Endothelial cell of hepatic sinusoid (primary cell): ENCODE measurements around the gene DOCK3.
"Not testable (repeated sequence)": the region's sequence is repeated elsewhere in the genome, so short reads cannot be mapped to it uniquely, and the experiment has no call there.

Experiments
- in situ Hi-C: cut with HindIII; loops from 2 replicates; pipeline ENCODE4 v1.10.0; 2017; ENCODE audit warnings: low sequenced_read_pairs

DOCK3 gene

DNA sequence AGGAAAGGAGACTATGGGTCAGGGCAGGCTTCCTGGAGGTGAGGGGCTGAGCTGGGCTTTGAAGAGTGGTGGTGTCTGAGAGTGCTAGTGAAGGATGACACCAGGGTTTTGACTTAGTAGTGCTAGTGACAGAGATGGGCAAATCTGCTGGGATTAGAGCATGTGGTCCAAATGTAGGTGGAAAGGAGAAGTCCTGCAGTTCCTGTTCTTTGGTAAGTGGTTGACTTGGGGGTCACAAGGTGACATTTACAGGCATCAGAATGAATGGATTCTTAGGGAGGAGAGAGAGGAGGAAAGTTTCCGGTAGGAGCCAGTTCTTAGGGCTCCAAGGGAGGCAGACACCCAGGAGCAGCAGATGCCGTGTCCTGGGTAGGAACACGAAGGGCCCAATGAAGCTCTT lies 796 bp upstream of the DOCK3 start:
- in situ Hi-C loops: no loop called here

DNA sequence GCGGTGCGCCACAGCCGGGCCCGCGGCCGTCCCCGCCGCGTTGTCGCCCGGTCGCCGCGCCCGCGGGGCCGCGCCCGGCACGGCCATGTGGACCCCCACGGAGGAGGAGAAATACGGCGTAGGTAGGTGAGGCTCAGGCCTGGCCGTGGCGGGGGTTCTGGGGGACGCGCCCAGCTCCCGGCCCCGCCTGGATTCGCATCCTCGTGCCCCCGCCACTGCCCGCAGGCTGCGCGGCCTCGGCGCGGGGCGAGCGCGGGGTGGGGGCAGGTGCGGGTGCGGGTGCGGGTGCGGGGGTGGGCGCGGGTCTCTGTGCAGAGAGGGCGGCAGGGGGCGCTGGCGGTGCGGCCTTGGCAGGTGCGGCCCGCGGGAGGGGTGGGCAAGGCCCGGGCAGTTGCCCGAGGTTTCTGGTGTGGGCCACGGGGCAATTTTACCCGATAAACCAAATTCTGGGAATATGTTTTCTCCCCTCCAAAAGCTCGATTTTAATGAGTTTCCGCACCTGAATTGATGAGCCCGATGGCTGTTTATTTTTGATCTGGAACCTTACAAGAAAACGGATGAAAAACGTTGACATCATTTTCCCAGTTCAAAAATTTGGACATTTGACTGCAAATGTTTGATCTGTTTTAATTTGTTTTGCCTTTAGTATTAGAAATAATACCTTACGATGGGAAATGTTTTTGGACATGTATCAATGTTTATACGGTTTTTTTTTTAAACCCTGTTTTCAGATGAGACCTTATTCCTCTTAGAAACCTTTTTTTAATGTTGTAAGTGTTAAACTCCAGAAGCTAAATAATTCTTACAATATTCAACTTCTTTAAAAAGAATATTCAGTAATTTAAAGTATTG lies 678 bp downstream of the DOCK3 start:
- in situ Hi-C loops: no loop called here

DNA sequence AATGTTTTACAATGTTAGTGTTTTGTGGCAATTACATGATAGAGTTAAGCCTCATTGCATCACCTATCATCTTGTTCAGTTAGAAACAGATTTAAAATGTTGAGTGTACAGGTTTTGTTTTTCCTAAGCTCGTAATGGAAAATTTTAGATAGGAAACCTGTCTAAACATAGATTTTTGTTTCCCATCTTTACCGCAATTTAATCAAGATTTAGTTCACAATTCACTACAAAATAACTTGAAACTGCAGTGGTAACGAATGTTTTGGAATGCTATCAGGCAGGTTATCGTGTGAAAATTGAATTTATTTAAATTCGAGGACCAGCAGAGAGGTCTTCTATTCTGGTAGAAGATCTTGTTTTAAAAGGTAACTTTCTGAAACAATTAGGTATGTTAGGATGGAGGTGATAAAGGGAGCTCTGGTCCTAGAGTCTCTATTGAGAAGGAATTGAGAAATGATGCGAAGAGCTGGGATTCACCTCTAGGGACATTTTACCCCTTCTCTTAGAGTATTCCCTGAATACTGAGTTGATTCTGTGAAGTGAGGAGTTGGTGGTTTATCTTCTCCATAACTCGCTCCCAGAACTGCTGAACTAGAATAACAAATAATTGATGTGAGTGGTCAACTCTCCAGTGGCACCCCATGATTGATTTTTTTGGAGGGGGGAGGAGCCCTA lies 1.4 kb downstream of the DOCK3 start:
- in situ Hi-C loops: no loop called here

DNA sequence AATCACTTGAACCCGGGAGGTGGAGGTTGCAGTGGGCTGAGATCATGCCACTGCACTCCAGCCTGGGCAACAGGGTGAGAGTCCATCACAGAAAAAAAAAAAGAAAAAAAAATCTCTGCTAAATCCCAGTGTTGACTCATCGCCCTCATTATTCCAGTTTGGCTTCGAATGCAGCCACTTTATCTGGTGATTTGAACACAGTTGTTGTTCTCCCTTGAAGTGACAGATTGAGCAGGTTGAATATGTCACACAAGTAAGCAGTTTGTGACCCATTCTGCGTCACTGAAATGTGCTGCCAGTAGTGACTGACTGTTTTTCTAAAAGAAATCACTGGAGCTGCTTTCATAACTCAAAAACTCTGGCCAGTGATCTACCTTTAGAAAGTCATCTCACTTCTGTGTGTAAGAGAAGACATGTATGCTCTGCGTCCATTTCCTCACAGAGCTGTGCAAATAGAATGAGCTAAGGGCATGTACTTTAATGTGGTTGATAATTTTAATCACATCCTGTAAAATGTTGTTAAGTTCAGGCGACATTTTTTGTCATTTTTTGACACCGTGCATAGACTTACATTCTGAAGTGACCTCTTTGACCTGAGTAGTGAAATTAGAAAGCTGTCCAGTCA lies 12.5 kb downstream of the DOCK3 start:
- in situ Hi-C loops: no loop called here

DNA sequence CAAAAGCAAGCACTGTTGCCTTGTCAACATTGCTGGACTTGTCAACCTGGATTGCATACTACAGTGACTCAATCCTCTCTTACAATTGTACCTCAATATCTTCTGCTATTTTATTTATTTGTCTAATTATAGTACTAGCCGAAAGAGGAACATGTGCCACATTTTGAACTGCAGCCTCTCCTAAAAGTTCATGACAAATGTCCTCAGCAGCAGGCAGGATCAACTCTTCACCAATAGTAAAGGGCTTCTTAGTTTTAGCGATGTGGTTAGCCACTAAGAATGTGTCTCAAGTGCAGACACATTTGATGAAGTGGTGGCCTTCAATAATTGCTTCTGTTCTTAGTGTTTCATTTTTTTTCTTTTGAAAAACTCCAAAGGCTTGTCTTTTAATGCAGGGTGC lies 13.2 kb downstream of the DOCK3 start:
- in situ Hi-C loops: no loop called here

DNA sequence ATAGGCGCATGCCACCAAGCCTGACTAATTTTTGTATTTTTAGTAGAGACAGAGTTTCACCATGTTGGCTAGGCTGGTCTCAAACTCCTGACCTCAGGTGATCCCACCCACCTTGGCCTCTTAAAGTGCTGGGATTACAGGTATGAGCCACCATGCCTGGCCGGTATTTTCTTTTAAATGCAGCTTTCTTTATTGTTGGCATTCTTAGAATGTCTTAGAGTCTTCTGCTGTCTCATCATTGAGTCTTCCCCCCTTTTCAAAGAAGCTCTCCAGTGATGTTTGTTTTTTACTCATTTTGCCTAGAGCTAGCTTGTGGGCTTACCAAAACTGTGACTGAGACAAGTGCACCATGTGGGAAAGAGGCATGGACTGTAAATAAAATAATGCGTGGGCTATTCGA lies 13.9 kb downstream of the DOCK3 start:
- in situ Hi-C loops: not testable (repeated sequence)

DNA sequence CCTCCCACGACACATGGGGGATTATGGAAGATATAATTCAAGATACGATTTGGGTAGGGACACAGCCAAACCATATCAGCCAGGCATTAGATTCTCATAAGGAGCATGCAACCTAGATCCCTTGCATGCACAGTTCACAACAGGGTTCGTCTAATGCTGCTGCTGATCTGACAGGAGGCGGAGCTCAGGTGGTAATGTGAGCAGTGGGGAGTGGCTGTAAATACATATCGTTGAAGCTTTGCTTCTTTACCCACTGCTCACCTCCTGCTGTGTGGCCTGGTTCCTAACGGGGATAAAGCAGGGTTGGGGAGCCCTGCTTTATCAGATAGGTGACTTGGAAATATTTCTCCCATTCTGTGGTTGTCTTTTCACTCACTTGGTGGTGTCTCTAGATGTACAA lies 14.8 kb downstream of the DOCK3 start:
- in situ Hi-C loops: no loop called here

DNA sequence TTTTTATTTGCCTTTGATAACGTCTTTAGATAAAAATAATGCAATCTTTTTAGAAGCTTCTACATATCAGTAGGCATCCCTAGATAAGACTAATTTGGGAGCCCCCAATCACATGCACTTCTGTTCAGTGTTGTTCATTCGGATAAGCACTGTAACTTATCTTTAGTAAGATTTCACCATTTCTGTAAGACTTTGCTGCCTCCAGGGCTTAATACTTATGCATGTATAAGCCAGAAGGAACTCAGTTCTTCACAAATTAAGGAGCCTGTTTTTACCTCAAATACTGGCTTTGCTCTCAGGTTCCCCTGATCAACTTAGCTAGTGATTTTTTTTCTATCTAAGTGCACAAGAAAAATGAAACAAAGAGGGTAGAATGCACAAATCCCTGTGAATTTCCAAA lies 20.3 kb downstream of the DOCK3 start:
- in situ Hi-C loops: no loop called here

DNA sequence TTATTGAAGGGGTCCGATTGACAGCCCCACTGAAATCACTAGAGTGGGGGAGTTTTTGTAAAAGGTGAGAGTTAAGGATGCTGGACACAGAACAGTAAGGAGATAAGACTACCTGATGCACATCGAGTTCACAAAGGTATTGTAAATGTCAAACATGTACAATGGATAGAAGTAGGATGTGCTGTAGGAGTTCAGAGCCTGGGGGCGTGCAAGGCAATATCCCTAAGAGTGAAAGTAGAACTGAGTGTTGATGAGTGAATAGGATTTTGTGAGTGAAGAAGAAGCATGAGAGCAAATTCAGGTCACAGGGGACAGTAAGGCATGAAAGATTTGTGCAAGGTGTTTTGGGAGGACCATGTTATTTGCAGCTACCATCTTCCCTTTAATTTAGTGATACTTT lies 21.5 kb downstream of the DOCK3 start:
- in situ Hi-C loops: no loop called here

DNA sequence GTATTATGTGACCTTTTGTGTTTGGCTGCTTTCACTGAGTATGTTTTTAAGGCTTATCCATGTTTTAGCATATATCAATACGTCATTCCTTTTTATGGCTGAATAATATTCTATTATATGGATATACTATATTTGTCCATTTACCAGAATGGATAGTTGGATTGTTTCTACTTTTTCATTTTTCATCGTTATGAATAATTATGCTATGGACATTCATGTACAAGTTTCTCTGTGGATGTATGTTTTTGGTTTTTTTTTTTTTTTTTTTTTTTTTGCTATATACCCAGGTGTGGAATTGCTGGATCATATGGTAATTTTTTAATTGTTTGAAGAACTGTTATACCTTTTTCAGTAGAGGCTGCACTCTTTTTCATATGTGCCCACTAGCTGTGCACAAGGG lies 23.5 kb downstream of the DOCK3 start:
- in situ Hi-C loops: no loop called here

DNA sequence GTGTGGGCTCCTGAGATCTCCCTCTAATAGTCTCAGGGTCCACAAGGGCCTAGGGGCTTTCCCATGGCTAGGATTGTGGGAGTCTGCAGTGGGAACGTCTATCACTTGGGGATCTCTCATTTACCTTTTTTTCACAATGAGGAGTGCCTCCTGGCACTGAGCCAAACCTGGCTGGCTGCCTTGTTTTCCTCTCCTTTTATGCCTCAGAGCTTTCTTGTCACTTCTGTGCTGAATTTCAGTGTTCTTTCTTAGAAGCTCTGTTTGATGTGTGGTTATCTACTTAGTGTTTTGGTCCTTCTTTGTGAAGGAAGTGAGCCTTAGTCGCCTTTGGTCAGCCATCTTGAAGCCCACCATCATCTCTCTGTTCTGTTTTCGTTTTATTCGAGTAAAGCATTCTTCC lies 33.9 kb downstream of the DOCK3 start:
- in situ Hi-C loops: no loop called here

DNA sequence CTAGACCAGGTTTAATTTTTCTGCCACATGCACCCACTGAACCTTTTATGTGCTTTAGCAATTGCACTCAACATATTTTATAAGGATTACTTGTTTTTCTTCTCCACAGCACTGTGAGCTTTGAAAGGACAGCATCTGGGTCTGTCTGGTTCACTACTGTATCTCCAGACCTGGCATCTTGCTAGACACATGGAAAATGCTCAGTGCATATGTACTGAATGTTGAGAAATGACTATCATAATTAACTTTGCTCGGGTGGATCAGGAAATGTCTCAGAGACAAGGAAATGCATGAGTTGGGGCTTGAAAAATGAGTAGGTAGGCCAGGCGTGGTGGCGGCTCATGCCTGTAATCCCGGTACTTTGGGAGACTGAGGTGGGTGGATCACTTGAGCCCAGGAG lies 40.2 kb downstream of the DOCK3 start:
- in situ Hi-C loops: no loop called here

DNA sequence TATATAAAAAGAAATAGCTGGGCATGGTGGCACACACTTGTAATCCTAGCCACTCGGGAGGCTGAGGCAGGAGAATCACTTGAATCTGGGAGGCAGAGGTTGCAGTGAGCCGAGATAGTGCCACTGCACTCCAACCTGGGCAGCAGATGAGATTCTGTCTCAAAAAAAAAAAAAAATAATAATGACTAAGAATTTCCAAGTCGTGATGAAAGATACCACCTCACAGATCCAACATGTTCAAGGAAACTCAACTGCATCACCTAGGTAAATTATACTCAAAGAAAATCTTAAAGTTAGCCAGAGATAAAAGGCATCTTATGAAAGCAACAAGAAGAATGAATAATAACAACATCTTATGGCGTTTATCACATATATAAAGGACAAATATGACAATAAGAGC lies 50.1 kb downstream of the DOCK3 start:
- in situ Hi-C loops: no loop called here

DNA sequence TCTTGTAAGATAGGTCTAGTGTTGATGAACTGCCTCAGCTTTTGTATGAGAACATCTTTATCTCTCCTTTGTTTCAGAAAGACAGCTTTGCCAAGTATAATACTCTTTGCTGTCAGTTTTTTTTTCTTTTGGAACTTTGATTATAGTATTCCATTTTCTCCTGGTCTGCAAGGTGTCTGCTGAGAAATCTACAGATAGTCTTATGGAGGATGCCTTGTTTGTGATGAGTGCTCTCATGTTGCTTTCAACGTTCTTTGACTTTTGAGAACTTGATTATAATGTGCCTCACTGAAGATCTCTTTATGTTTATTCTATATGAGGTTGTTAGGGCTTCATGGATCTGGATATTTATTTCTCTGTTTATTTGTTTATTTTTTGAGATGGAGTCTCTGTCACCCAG lies 60.3 kb downstream of the DOCK3 start:
- in situ Hi-C loops: no loop called here

DNA sequence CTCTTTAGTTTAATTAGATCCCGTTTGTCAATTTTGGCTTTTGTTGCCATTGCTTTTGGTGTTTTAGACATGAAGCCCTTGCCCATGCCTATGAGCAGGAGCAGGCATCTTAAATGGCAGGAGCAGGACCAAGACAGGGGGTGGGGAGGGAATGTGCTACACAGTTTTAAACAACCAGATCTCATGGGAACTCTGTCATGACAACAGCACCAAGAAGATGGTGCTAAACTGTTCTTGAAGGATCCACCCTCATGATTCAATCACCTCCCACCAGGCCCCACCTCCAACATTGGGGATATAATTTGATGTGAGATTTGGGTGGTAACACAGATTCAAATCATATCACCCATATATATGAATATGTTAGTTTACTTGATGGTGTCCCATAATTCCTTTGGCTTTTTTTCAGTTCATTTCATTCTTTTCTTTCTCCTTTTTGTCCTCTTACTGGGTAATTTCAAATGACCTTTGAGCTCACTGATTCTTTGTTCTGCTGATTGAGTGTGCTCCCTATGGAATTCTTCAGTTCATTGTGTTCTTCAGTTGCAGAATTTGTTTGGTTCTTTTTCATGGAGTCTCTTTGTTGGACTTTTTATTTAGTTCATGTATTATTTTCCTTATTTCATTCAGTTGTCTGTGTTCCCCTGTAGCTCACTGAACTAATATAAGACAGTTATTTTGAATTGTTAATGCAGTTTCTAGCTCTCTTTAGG lies 62.6 kb downstream of the DOCK3 start:
- in situ Hi-C loops: no loop called here

DNA sequence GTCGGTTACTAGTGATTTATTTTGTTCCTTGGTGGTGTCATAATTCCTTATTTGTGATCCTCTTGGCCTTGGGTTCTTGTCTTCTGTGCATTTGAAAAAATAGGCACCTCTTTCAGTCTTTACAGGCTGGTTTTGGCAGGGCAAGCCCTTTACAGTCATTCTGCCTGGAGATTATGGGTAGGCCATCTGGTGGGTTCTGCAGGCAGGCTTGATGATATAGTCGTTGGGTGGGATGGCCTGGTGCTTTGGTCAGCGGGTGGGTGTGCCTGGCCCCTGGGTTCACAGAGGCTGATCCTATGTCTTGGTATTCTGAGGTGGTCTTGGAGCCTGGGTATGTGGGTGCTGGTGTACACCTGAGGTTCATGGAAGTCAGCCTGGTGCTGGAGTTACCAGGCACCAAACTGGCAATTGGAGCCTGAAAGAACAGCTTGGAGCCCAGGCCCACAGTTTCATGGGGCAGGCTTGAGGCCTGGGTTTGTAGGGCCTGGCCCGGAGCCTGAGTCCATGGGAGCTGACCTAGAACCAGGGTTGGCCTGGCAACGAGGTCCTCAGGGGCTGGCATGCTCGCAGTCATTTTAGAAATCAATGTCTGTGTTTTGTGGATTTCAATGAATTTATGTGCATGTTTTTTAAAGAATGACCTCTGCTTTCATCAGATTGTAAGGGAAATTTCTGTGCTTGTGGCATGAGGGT lies 63.3 kb downstream of the DOCK3 start:
- in situ Hi-C loops: no loop called here

DNA sequence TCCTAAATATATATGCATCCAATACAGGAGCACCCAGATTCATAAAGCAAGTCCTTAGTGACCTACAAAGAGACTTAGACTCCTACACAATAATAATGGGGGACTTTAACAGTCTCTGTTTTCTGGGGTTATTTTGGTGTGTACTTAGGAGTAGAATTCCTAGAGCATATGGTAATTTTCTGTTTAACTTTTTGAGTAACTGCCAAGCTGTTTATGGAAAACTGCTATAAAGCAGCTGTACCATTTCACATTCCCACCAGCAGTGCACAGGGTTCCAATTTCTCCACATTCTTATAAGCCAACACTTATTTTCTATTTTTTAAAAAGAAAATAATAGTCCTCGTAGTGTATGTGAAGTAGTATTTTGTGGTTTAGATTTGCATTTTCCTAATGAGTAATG lies 68.9 kb downstream of the DOCK3 start:
- in situ Hi-C loops: no loop called here

DNA sequence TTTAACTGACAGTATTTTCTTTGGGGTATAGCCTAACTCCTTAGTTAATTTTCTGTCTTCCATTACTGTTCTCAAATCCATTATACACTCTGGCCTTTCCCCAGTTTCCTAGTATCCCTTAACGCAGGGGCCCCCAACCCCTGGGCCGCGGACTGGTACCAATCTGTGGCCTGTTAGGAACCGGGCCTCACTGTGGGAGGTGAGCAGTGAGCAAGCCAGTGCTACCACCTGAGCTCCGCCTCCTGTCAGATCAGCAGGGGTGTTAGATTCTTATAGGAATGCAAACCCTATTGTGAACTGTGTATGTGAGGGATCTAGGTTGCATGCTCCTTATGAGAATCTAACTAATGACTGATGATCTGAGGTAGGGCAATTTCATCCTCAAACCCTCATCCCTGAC lies 75.1 kb downstream of the DOCK3 start:
- in situ Hi-C loops: no loop called here

DNA sequence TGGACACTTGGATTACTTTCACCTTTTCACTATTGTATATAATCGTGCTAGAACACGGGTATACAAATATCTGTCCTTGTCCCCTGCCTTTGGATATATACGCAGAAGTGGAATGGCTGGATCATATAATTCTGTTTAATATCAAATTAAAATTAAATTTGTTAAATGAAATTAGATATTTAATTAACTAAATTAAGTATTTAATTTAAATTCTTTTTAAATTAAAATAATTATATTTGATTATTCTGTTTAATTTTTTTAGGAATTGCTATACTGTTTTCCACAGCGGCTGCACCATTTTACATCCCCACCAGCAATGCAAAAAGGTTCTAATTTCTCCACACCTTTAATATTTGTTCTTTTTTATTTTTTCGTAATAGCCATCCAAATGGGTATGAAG lies 84.3 kb downstream of the DOCK3 start:
- in situ Hi-C loops: no loop called here

DNA sequence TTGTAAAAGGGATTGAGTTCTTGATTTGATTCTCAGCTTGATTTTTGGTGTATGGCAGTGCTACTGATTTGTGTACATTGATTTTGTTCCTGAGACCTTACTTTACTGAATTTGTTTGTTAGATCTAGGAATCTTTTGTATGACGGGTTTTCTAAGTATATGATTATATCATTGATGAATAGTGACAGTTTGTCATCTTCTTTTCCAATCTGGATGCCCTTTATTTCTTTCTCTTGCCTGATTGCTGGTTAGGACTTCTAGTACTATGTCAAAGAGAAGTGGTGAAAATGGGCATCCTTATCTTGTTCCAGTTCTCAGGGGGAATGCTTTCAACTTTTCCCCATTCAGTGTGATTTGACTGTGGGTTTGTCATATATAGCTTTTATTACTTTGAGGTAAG lies 103.0 kb downstream of the DOCK3 start:
- in situ Hi-C loops: no loop called here

DNA sequence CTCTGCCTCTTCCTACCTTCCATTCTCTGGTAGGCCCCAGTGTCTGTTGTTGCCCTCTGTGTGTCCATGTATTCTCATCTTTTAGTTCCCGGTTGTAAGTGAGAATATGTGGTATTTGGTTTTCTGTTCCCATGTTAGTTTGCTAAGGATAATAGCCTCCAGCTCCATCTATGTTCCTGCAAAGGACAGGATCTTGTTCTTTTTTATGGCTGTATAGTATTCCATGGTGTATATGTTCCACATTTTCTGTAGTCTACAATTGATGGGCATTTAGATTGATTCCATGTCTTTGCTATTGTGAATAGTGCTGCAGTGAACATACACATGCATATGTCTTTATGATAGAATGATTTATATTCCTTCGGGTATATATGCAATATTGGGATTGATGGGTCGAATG lies 107.0 kb downstream of the DOCK3 start:
- in situ Hi-C loops: not testable (repeated sequence)
